IMR-90 (cell line): Measurements from ENCODE around the gene ZDHHC14. TPM values are rescaled to one million over a fixed set of nuclear protein-coding genes. Genes with fewer than 3 reads are reported as not detected.

Source experiments
- ATAC-seq: fragments of 200-7000 bp; cut with Tn5 transposase; 2 replicates; pipeline ENCODE4 v1.9.1; 2020; ENCODE audit warnings: low read depth, mild to moderate bottlenecking, moderate library complexity
- BruUV-seq: library from RNA; stranded (reverse); fragments of 400-500 nt; replicated peaks from 2 replicates; lab custom pipeline; 2021; lab: Mats Ljungman, UMichigan
- CTCF ChIA-PET: fragments of 300-600 bp; formaldehyde crosslinking; extraction: SDS; loops from one replicate; lab custom pipeline; 2021; ENCODE audit warnings: antibody characterized with exemption; lab: Yijun Ruan, JAX
- POLR2A ChIA-PET: fragments of 300-600 bp; sonication (Branson Sonifier 250); formaldehyde crosslinking; loops from one replicate; lab custom pipeline; 2022; ENCODE audit warnings: antibody characterized with exemption; ENCODE audit not compliant: unreplicated experiment; lab: Charles Lee
- DNase-seq: peaks from one replicate; pipeline ENCODE4 v3.0.0; 2013
- H2AFZ ChIP-seq: replicated peaks from 2 replicates; pipeline ENCODE3; 2013; ENCODE audit warnings: low read length, mild to moderate bottlenecking; ENCODE audit not compliant: poor library complexity
- H2AK5ac ChIP-seq: 2 replicates; pipeline ENCODE4 v1.6.1; 2013; ENCODE audit warnings: low read depth, low read length, inconsistent platforms
- H2AK9ac ChIP-seq: replicated peaks from 2 replicates; pipeline ENCODE3; 2013; ENCODE audit warnings: mild to moderate bottlenecking, low read depth, low read length, moderate library complexity; ENCODE audit not compliant: poor library complexity
- H2BK120ac ChIP-seq: 2 replicates; pipeline ENCODE4 v1.6.1; 2013; ENCODE audit warnings: low read depth, low read length, inconsistent platforms
- H2BK15ac ChIP-seq: 3 replicates; pipeline ENCODE4 v1.6.1; 2013; ENCODE audit warnings: low read depth, low read length, inconsistent platforms
- H2BK20ac ChIP-seq: 2 replicates; pipeline ENCODE4 v1.6.1; 2013; ENCODE audit warnings: low read depth, mild to moderate bottlenecking, inconsistent platforms, low read length, moderate library complexity
- H2BK5ac ChIP-seq: 2 replicates; pipeline ENCODE4 v1.6.1; 2013; ENCODE audit warnings: mild to moderate bottlenecking, low read depth, low read length, inconsistent platforms; ENCODE audit not compliant: poor library complexity, severe bottlenecking
- H3K14ac ChIP-seq: replicated peaks from 2 replicates; pipeline ENCODE4 v1.6.1; 2013; ENCODE audit warnings: low read depth, low read length, inconsistent platforms
- H3K18ac ChIP-seq: 2 replicates; pipeline ENCODE4 v1.6.1; 2013; ENCODE audit warnings: low read depth, low read length, control low read depth
- H3K23ac ChIP-seq: 2 replicates; pipeline ENCODE4 v1.6.1; 2013; ENCODE audit warnings: low read depth, low read length, inconsistent platforms
- H3K27ac ChIP-seq: 2 replicates; pipeline ENCODE4 v1.5.1; 2013; ENCODE audit warnings: mild to moderate bottlenecking, control low read depth, low read length; ENCODE audit not compliant: insufficient read depth
- H3K27me3 ChIP-seq: 2 replicates; pipeline ENCODE4 v1.6.1; 2013; ENCODE audit warnings: low read length; ENCODE audit not compliant: control insufficient read depth, insufficient read depth
- H3K36me3 ChIP-seq: 2 replicates; pipeline ENCODE4 v1.6.1; 2013; ENCODE audit warnings: low read length, mixed read lengths; ENCODE audit not compliant: control insufficient read depth, insufficient read depth
- H3K4ac ChIP-seq: 2 replicates; pipeline ENCODE4 v1.6.1; 2013; ENCODE audit warnings: low read depth, low read length, inconsistent platforms
- H3K4me1 ChIP-seq: 2 replicates; pipeline ENCODE4 v1.6.1; 2013; ENCODE audit warnings: low read length, mixed read lengths; ENCODE audit not compliant: control insufficient read depth, insufficient read depth
- H3K4me2 ChIP-seq: 2 replicates; pipeline ENCODE4 v1.6.1; 2013; ENCODE audit warnings: low read depth, mild to moderate bottlenecking, control low read depth, low read length, moderate library complexity
- H3K4me3 ChIP-seq: 2 replicates; pipeline ENCODE4 v1.5.1; 2013; ENCODE audit warnings: low read depth, mild to moderate bottlenecking, control low read depth, low read length, moderate library complexity; ENCODE audit not compliant: insufficient read depth
- H3K56ac ChIP-seq: 2 replicates; pipeline ENCODE4 v1.6.1; 2013; ENCODE audit warnings: low read length, inconsistent platforms; ENCODE audit not compliant: insufficient read depth; ENCODE audit errors: extremely low read depth
- H3K79me1 ChIP-seq, 2 experiments: 2 replicates each; pipeline ENCODE4 v1.6.1; 2013; ENCODE audit warnings: low read length in 2 of 2, inconsistent platforms in 1 of 2, low read depth in 1 of 2
- H3K9ac ChIP-seq: 2 replicates; pipeline ENCODE4 v1.6.1; 2013; ENCODE audit warnings: low read depth, low read length, control low read depth
- H3K9me1 ChIP-seq: 2 replicates; pipeline ENCODE4 v1.6.1; 2013; ENCODE audit warnings: low read length, inconsistent platforms; ENCODE audit not compliant: insufficient read depth
- H3K9me3 ChIP-seq: 2 replicates; pipeline ENCODE4 v1.6.1; 2013; ENCODE audit warnings: low read length; ENCODE audit not compliant: control insufficient read depth, insufficient read depth
- H4K20me1 ChIP-seq: 2 replicates; pipeline ENCODE4 v1.6.1; 2013; ENCODE audit warnings: low read length, inconsistent platforms; ENCODE audit not compliant: insufficient read depth
- H4K5ac ChIP-seq: 2 replicates; pipeline ENCODE4 v1.6.1; 2013; ENCODE audit warnings: mild to moderate bottlenecking, low read depth, low read length, control low read depth
- H4K8ac ChIP-seq, 2 experiments: 2 replicates each; pipeline ENCODE4 v1.6.1; 2013; ENCODE audit warnings: low read depth in 2 of 2, low read length in 2 of 2, control low read depth in 1 of 2, inconsistent platforms in 1 of 2
- H4K91ac ChIP-seq: 2 replicates; pipeline ENCODE4 v1.6.1; 2013; ENCODE audit warnings: low read depth, low read length, inconsistent platforms; ENCODE audit not compliant: insufficient read depth
- CHD1 ChIP-seq: IDR thresholded peaks from 2 replicates; pipeline ENCODE4 v1.6.1; 2012; ENCODE audit warnings: low read depth, low read length, improper control_type of control experiment
- NFE2L2 ChIP-seq: fragments of 150-350 bp; IDR thresholded peaks from 2 replicates; pipeline ENCODE4 v1.6.1; 2016; ENCODE audit warnings: low read depth, mild to moderate bottlenecking, low read length
- WGBS, 2 experiments: methylation state at CpG; one replicate each; pipeline versions ENCODE4 v1.1.5 to v1.1.7; 2013; ENCODE audit warnings: missing lambda C conversion rate in 2 of 2; ENCODE audit not compliant: insufficient read length in 1 of 2; ENCODE audit errors: extremely low coverage in 2 of 2; 5-methylcytosine and 5-hydroxymethylcytosine counted together
- dilution Hi-C: fragments of 300-500 bp; cut with HindIII; formaldehyde crosslinking; loops from one replicate; pipeline ENCODE4 v1.14.3; 2018; ENCODE audit warnings: low sequenced_read_pairs; ENCODE audit not compliant: unreplicated experiment
- in situ Hi-C: fragments of 300-500 bp; cut with MboI; formaldehyde crosslinking; loops from 3 replicates; pipeline ENCODE4 v1.14.3; 2019; ENCODE audit warnings: low sequenced_read_pairs, inconsistent platforms, mixed read lengths
- intact Hi-C: fragments of 100-400 bp; cut with micrococcal nuclease; formaldehyde crosslinking; loops from 2 replicates; pipeline ENCODE4 v1.10.0; 2022
- polyA plus RNA-seq, 3 experiments: library from polyadenylated mRNA; depleted of rRNA; stranded (reverse); fragments of >200 nt; gene quantifications; 2 replicates each; pipeline ENCODE4 v1.2.3, GENCODE V29; 2012; ENCODE audit warnings: low replicate concordance in 1 of 3
- total RNA-seq: library from RNA; depleted of rRNA; stranded (reverse); fragments of >200 nt; gene quantifications from 2 replicates; pipeline ENCODE4 v1.2.3, GENCODE V29; 2012

Gene ZDHHC14
- total and polyA plus RNA-seq, 2 of the 4 experiments (the other 2 are of a cell fraction): 0.90 to 2.0 TPM

- H3K27me3 ChIP-seq: no peaks in the 10 kb centered on the region
- H3K4ac ChIP-seq: no peak overlapping the region
- H3K56ac ChIP-seq: no peak overlapping the region
- no peak overlapping the region for H4K8ac ChIP-seq
- H2AK5ac ChIP-seq: no peak overlapping the region
- no peak overlapping the region for H2BK5ac ChIP-seq
- POLR2A ChIA-PET: no interaction called here
- H2BK20ac ChIP-seq: no peak overlapping the region
- no peak overlapping the region for H3K18ac ChIP-seq
- H3K4me1 ChIP-seq: no peaks in the 10 kb centered on the region
- H4K91ac ChIP-seq: no peak overlapping the region
- H4K5ac ChIP-seq: no peak overlapping the region
- no peak overlapping the region for H3K14ac ChIP-seq
- H4K20me1 ChIP-seq: no peaks in the 10 kb centered on the region
- no peak overlapping the region for H3K23ac ChIP-seq
- H2BK120ac ChIP-seq: no peak overlapping the region
- H2AFZ ChIP-seq: no peak overlapping the region
- H2BK15ac ChIP-seq: no peak overlapping the region
- no peak overlapping the region for H3K4me3 ChIP-seq
- H3K9ac ChIP-seq: no peak overlapping the region
- H3K79me1 ChIP-seq: no peaks in the 10 kb centered on the region; a peak in 1 of 4 replicates
- dilution Hi-C loops: no loop called here
- no peaks in the 10 kb centered on the region for H3K9me3 ChIP-seq
- no peak overlapping the region for H3K4me2 ChIP-seq
- TF ChIP-seq CHD1 (no peak), NFE2L2 (peak; percentile 63)
- H3K27ac ChIP-seq: no peak overlapping the region
- intact Hi-C loops: no loop called here
- peak; percentile 13 for DNase-seq
- peak; percentile 44; the same call in 1 of the 2 replicates for ATAC-seq
- H2AK9ac ChIP-seq: no peak overlapping the region
- H3K36me3 ChIP-seq: no peaks in the 10 kb centered on the region
- in situ Hi-C loops: no loop called here
- H3K9me1 ChIP-seq: no peaks in the 10 kb centered on the region
- BruUV-seq: no TSS peak
- CTCF ChIA-PET: no interaction called here
- 100% methylated on average over 4 of the region's 5 CpGs; no CpG with 5 or more reads in 1 of the 2 experiments for WGBS, 2 experiments
Measured at GRCh38 chr6:157410045-157410444, 29.1 kb downstream of the ZDHHC14 start.
